ENCODE measurements around the gene ING3. TPM values are rescaled to one million over a fixed set of nuclear protein-coding genes. Genes with fewer than 3 reads are reported as not detected.

Gene ING3
- total and polyA plus RNA-seq, 9 of the 15 experiments (the other 6 are each of a cell fraction or from before 2014, with no cell fraction given), result 22.8 to 233 (median 50.4) TPM

DNA sequence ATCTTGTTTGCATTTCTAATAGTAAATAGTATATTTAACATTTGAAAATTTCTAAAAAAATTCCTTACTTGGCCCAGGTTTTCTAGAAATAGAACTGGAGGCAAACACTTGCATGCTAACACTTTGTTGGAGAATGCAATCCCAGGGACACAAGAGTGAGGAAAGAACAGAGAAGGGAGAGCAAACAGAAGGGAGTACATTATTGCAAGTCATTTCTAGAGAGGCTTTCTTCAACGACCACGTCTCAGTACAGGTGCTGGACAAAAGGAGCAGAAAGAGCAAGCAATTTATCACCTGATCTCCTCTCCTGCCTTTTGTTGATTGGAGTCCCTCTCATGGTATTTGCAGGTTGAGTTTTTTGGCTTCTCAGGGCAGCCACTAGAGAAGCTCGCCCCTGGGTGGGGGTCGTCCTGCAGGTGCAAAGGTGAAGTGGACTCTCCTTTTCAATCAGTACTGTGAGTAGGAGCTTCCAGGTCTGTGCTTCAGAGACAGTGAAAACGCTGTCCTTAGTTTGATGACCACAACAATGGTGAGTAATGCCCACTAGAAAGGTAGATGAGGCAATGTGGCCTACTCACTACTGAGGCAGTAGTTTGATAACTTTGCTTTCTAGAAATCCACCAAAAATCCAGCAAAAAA lies 43.1 kb downstream of the ING3 start (continued):
- no peak for TF ChIP-seq HMGN3 (IDR thresholded peaks at IDR 0.05; ENCODE audit: borderline replicate concordance, extremely low read depth, insufficient read length, low read depth, low read length)
- no peak for TF ChIP-seq SIX5 (IDR thresholded peaks at IDR 0.05; ENCODE audit: borderline replicate concordance in 1 of 2, insufficient read depth in 1 of 2, low read depth in 1 of 2, low read length in 2 of 2)
- TF ChIP-seq ZNF263 (CRISPR knock-in tag; IDR thresholded peaks at IDR 0.05; ENCODE audit: borderline replicate concordance), result no peak
- no peak for TF ChIP-seq TRIM24 (IDR thresholded peaks at IDR 0.05)
- TF ChIP-seq, protein P1, sequence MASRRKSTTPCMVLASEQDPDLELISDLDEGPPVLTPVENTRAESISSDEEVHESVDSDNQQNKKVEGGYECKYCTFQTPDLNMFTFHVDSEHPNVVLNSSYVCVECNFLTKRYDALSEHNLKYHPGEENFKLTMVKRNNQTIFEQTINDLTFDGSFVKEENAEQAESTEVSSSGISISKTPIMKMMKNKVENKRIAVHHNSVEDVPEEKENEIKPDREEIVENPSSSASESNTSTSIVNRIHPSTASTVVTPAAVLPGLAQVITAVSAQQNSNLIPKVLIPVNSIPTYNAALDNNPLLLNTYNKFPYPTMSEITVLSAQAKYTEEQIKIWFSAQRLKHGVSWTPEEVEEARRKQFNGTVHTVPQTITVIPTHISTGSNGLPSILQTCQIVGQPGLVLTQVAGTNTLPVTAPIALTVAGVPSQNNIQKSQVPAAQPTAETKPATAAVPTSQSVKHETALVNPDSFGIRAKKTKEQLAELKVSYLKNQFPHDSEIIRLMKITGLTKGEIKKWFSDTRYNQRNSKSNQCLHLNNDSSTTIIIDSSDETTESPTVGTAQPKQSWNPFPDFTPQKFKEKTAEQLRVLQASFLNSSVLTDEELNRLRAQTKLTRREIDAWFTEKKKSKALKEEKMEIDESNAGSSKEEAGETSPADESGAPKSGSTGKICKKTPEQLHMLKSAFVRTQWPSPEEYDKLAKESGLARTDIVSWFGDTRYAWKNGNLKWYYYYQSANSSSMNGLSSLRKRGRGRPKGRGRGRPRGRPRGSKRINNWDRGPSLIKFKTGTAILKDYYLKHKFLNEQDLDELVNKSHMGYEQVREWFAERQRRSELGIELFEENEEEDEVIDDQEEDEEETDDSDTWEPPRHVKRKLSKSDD (conservative IDR thresholded peaks at IDR 0.05; ENCODE audit: low read length), result no peak
- TF ChIP-seq NFE2L1 (tag; IDR thresholded peaks at IDR 0.05; ENCODE audit: borderline replicate concordance, low read depth), result no peak
- no peak for TF ChIP-seq CBX2 (IDR thresholded peaks at IDR 0.05; ENCODE audit: insufficient read depth, low read length, poor library complexity, severe bottlenecking)
- no peak for TF ChIP-seq ETV5 (CRISPR knock-in tag; IDR thresholded peaks at IDR 0.05; ENCODE audit: low read depth)
- TF ChIP-seq, protein P2, sequence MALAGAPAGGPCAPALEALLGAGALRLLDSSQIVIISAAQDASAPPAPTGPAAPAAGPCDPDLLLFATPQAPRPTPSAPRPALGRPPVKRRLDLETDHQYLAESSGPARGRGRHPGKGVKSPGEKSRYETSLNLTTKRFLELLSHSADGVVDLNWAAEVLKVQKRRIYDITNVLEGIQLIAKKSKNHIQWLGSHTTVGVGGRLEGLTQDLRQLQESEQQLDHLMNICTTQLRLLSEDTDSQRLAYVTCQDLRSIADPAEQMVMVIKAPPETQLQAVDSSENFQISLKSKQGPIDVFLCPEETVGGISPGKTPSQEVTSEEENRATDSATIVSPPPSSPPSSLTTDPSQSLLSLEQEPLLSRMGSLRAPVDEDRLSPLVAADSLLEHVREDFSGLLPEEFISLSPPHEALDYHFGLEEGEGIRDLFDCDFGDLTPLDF (CRISPR knock-in tag; IDR thresholded peaks at IDR 0.05), result no peak
- TF ChIP-seq, protein P3, sequence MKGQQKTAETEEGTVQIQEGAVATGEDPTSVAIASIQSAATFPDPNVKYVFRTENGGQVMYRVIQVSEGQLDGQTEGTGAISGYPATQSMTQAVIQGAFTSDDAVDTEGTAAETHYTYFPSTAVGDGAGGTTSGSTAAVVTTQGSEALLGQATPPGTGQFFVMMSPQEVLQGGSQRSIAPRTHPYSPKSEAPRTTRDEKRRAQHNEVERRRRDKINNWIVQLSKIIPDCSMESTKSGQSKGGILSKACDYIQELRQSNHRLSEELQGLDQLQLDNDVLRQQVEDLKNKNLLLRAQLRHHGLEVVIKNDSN (CRISPR knock-in tag; IDR thresholded peaks at IDR 0.05), result no peak
- TF ChIP-seq ZNF583 (CRISPR knock-in tag; IDR thresholded peaks at IDR 0.05), result no peak
- no peak for TF ChIP-seq PCBP1 (IDR thresholded peaks at IDR 0.05; ENCODE audit: low read depth, low read length, poor library complexity, severe bottlenecking)
- TF ChIP-seq FOXM1 (IDR thresholded peaks at IDR 0.05; ENCODE audit: low read depth), result no peak
- no peak for TF ChIP-seq FOXM1 (CRISPR knock-in tag; IDR thresholded peaks at IDR 0.05; ENCODE audit: low read depth)
- no peak for TF ChIP-seq SIRT6 (IDR thresholded peaks at IDR 0.05; ENCODE audit: low read depth, low read length)
- no peak for TF ChIP-seq MXI1 (IDR thresholded peaks at IDR 0.05; ENCODE audit: low read depth, low read length)
- no peak for TF ChIP-seq STAG1 (CRISPR knock-in tag; IDR thresholded peaks at IDR 0.05; ENCODE audit: borderline replicate concordance)
- TF ChIP-seq TBP (optimal IDR thresholded peaks at IDR 0.05; ENCODE audit: low read depth, low read length), result no peak
- no peak for TF ChIP-seq ZNF408 (CRISPR knock-in tag; IDR thresholded peaks at IDR 0.05; ENCODE audit: low read depth)
- TF ChIP-seq ZNF212 (CRISPR knock-in tag; IDR thresholded peaks at IDR 0.05), result no peak
- no peak for TF ChIP-seq CHD2 (IDR thresholded peaks at IDR 0.05; ENCODE audit: low read depth, low read length)
- TF ChIP-seq NFYB (IDR thresholded peaks at IDR 0.05; ENCODE audit: extremely low read depth, insufficient read length), result no peak
- no peak for TF ChIP-seq ZNF133 (CRISPR knock-in tag; IDR thresholded peaks at IDR 0.05)
- TF ChIP-seq CEBPG (CRISPR knock-in tag; IDR thresholded peaks at IDR 0.05), result peak; percentile 50; the same call in 1 of the 2 replicates
- TF ChIP-seq CEBPG (tag; conservative IDR thresholded peaks at IDR 0.05 in 1 of 2, IDR thresholded peaks at IDR 0.05 in 1 of 2), result peak; percentile 62 to 83; a peak in 3 of 4 replicates
- peak; percentile 38; the same call in 1 of the 2 replicates for TF ChIP-seq MAFF (IDR thresholded peaks at IDR 0.05; ENCODE audit: low read length)
